ENCODE data around the gene PPTC7.
A peak's percentile ranks its signal among the peaks of the same experiment; 100 is the strongest.
"Not testable (repeated sequence)": the region's sequence is repeated elsewhere in the genome, so short reads cannot be mapped to it uniquely, and the experiment has no call there.

The PPTC7 gene

DNA sequence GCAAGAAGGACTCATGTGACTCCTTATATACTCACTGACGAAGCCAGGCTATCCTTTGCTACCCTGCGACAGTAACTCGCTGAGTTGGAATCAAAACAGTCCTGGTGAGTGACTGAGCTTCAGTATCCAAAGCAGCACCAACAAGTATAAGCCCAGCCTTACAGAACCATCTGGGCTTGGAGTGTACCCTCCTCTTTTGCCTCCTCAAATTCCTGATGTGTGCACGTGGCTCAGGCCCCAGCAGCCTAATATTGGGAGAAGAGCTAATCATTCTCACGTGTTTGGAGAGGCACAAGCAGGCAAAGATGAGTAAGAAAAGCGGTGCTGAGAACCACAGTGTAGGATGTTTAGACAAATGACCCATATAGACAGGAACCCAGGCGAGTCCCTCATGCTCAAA lies 34.4 kb downstream of the PPTC7 start:
- no peaks in the 10 kb centered on the region for H3K4me1 ChIP-seq
- H3K27ac ChIP-seq = no peak overlapping the region
- peaks cover 88% of the 10 kb centered on the region for H3K36me3 ChIP-seq
- no peak for TF ChIP-seq Cebpa-rat (IDR thresholded peaks at IDR 0.05)
- H3K4me2 ChIP-seq = no peak overlapping the region
- H3K9ac ChIP-seq = no peak overlapping the region
- no peaks in the 10 kb centered on the region for H3K27me3 ChIP-seq
- H4K20me1 ChIP-seq = peaks cover 100% of the 10 kb centered on the region
- H3K9me3 ChIP-seq = no peaks in the 10 kb centered on the region
- H3K4me3 ChIP-seq = no peak overlapping the region

DNA sequence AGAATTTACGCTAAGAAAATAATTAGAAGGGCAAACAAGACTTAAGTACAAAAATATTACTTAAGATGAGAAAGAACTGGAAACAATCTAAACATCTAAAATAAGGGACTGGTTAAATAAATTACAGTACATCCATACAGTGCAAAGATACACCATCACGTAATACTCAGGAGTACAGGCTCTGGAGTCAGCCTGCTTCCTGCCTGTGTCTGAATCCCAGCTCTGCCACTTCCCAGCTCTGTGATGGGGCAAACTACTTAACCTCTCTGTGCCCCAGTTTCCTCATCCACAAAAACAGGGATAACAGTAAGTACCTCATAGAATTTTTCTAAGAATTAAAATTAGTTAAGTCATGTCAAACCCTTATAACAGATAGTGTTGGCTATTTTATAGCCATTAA lies 36.0 kb downstream of the PPTC7 start:
- Histone ChIP-seq H3K4me2 (no peak overlapping the region), H4K20me1 (peaks cover 97% of the 10 kb centered on the region), H3K36me3 (peaks cover 96% of the 10 kb centered on the region), H3K27ac (no peak overlapping the region), H3K9me3 (no peaks in the 10 kb centered on the region), H3K9ac (no peak overlapping the region), H3K4me3 (no peak overlapping the region), H3K27me3 (no peaks in the 10 kb centered on the region), H3K4me1 (no peaks in the 10 kb centered on the region)
- TF ChIP-seq Cebpa-rat (IDR thresholded peaks at IDR 0.05) = no peak

DNA sequence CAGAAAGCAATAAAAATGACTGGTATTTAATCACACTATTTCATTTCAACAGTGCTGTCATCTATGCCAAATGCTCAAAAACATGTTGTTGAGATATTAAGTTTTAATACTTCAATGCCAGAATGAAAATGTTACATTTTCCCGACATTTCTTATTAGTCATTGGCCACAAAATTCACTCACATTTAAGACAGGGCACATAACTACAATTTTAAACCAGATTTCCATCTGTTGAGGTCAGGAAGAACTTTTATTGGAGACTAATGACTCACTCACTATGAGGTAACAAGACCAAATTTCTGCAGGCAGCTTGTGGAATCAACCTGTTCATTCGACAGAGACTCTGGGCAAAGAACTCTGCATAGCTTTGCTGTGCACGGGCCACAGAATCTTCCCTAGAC lies 36.8 kb downstream of the PPTC7 start:
- Histone ChIP-seq H3K27ac (no peak overlapping the region), H3K27me3 (no peaks in the 10 kb centered on the region), H3K36me3 (peaks cover 96% of the 10 kb centered on the region), H3K4me3 (no peak overlapping the region), H3K4me1 (no peaks in the 10 kb centered on the region), H3K9ac (no peak overlapping the region), H3K4me2 (no peak overlapping the region), H4K20me1 (peaks cover 94% of the 10 kb centered on the region), H3K9me3 (no peaks in the 10 kb centered on the region)
- no peak for TF ChIP-seq Cebpa-rat (IDR thresholded peaks at IDR 0.05)

DNA sequence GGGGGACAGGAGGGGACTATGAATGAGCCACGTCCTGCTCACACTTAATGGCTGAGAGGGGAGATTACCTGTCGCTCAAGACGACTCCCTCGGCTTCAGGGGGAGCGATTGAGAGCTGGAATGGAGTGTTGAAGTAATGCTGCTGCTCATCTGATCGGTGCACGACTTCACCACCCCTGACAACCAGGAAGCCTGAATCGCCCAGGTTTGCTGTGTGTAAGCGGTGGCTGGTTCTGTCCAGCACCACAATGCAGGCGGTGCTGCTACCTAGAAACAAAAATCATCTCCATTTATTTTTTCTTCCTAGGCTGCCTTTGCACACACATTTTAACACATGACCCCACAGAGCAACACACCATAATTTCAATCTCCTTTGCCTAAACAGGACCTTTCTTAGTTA lies 37.3 kb downstream of the PPTC7 start:
- H3K4me2 ChIP-seq = no peak overlapping the region
- H3K4me1 ChIP-seq = no peaks in the 10 kb centered on the region
- no peaks in the 10 kb centered on the region for H3K27me3 ChIP-seq
- peaks cover 89% of the 10 kb centered on the region for H4K20me1 ChIP-seq
- H3K36me3 ChIP-seq = peaks cover 94% of the 10 kb centered on the region
- H3K9me3 ChIP-seq = no peaks in the 10 kb centered on the region
- no peak overlapping the region for H3K4me3 ChIP-seq
- no peak for TF ChIP-seq Cebpa-rat (IDR thresholded peaks at IDR 0.05)
- H3K9ac ChIP-seq = no peak overlapping the region
- H3K27ac ChIP-seq = no peak overlapping the region

DNA sequence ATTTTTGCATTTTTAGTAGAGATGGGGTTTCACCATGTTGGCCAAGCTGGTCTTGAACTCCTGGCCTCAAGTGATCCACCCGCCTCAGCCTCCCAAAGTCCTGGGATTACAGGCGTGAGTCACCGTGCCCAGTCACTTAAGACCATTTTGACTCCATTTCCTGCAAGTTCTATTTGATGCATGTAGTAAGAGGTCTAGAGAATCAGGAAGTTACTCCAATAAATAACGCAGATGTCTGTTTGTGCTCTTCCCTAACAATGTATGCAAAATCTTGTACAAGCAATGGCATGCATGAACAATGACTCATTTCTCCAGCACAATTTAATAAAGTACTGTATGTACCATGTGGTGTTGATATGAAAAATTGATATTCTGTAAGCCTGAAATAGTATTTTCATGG lies 37.9 kb downstream of the PPTC7 start:
- H3K9ac ChIP-seq, H3K9me3 ChIP-seq, H3K27me3 ChIP-seq, H3K4me1 ChIP-seq, H3K4me3 ChIP-seq, H3K27ac ChIP-seq, H3K4me2 ChIP-seq: not testable (repeated sequence)
- Histone ChIP-seq H4K20me1 (peaks cover 86% of the 10 kb centered on the region), H3K36me3 (peaks cover 94% of the 10 kb centered on the region)

DNA sequence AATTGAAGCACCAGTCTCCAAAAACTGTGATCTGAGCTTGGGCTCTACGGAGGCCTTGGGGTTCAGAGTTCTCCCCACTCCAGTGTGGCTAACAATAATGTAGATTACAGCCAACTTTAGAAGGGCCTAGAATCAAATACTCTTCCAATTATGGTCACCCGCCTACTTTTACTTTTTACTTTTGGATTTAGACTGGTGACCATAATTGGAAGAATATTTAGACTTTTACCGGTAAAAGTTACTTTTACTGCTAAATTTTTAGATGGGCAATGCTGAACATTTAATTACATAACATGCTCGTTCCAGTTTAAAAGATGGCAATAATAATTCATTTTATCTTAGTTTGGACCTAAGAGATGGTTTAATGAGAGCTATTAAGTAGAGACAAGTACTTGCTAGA lies 39.2 kb downstream of the PPTC7 start:
- peaks cover 96% of the 10 kb centered on the region for H3K36me3 ChIP-seq
- no peak overlapping the region for H3K4me3 ChIP-seq
- TF ChIP-seq Cebpa-rat (IDR thresholded peaks at IDR 0.05) = no peak
- H3K9me3 ChIP-seq = no peaks in the 10 kb centered on the region
- H4K20me1 ChIP-seq = peaks cover 86% of the 10 kb centered on the region
- H3K27me3 ChIP-seq = no peaks in the 10 kb centered on the region
- H3K27ac ChIP-seq = no peak overlapping the region
- no peaks in the 10 kb centered on the region for H3K4me1 ChIP-seq
- H3K4me2 ChIP-seq = no peak overlapping the region
- no peak overlapping the region for H3K9ac ChIP-seq

DNA sequence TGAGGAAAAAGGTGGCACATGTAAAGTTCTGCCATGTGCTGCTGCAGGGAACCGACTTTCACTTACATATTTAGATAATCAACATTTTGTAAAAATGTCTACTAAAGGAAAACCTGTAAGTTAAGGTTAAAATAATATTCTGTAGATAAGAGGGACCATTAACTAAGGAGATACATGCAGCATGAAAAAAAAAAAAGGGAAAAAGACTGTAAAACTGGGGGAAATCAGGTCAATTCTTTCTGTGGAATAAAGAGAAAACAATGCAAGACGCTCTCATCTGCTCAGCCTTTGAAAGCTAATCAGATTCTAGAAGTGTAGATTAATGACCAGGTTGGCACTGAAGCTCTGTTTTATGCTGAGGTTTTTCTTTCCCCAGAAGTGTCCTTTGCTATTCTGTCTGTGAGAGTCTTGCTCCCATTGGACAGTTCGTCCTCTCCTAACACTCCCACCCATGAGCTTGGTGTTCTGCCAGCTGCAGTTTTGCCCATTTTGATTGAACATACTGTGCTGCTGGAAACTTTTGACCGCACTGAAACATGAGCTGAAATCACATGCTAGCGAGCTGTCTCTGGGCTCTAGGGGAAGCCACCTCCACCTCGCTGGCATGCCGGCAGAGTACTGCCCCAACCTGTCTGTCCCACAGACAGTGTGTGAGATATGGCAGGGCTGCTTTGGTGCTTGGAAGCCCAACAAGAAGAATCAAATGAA lies 39.7 kb downstream of the PPTC7 start:
- H4K20me1 ChIP-seq = peaks cover 86% of the 10 kb centered on the region
- H3K4me3 ChIP-seq = no peak overlapping the region
- H3K4me1 ChIP-seq = no peaks in the 10 kb centered on the region
- H3K9ac ChIP-seq = no peak overlapping the region
- H3K36me3 ChIP-seq = peaks cover 96% of the 10 kb centered on the region
- no peak for TF ChIP-seq Cebpa-rat (IDR thresholded peaks at IDR 0.05)
- H3K27me3 ChIP-seq = no peaks in the 10 kb centered on the region
- 0 out of 2 replicates have a peak overlapping the region, but pooled peaks have one; percentile 3 for H3K27ac ChIP-seq
- no peaks in the 10 kb centered on the region for H3K9me3 ChIP-seq
- H3K4me2 ChIP-seq = no peak overlapping the region

DNA sequence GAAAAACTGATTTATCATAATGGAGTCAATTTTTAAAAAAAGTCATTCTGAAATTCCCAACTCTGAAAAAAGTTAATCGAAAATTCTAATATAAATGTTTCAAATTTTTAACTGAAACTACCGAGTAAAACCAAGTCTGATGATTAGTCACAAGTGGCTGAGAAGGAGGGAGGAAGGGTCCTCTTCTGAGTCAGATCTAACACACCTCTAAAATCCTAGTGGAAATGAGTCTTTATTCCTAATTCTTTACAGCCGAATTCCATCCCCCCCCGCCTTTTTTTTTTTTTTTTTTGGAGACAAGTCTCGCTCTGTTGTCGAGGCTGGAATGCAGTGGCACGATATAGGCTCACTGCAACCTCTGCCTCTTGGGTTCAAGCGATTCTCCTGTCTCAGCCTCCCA lies 43.1 kb downstream of the PPTC7 start:
- Histone ChIP-seq H3K4me3 (no peak overlapping the region), H3K4me2 (no peak overlapping the region), H3K9me3 (no peaks in the 10 kb centered on the region), H3K9ac (no peak overlapping the region), H4K20me1 (peaks cover 71% of the 10 kb centered on the region), H3K4me1 (no peaks in the 10 kb centered on the region), H3K27ac (no peak overlapping the region), H3K36me3 (peaks cover 96% of the 10 kb centered on the region), H3K27me3 (no peaks in the 10 kb centered on the region)
- TF ChIP-seq Cebpa-rat (IDR thresholded peaks at IDR 0.05) = no peak

DNA sequence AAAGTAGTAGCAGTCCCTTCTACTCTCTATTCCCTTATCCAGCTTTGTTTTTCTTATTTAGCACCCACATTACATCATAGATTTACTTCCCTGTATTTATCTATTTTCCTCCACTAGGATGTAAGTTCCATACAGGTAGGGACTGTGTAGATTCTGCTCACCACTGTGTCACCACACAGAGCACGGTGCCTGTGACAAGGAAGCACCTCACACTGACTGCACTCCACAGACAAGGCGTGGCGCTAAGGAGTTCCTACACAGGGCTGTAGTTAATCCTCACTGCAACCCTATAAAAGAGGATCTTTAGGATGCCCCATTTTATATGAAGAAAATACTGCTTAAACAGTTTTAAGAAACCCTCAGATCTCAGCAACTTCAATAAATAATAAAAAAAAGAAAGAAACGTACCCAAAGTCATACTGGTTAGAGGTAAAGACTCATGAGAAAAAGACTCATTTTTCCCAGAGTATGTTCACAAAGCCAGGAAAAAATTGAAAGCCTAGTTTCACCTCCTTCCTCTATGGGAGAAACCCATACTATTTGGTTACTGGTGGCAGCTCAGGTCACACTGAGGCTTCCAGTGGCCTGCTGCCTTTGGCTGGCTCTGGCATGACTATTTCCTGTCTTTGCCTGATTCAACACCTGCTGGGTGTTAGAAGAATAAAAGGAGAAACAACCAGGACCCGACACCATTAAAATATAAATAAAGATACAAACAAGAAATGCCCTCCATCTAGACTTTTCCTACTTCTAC lies 44.1 kb downstream of the PPTC7 start:
- H3K9ac ChIP-seq = no peak overlapping the region
- peaks cover 68% of the 10 kb centered on the region for H4K20me1 ChIP-seq
- H3K4me3 ChIP-seq = no peak overlapping the region
- H3K27me3 ChIP-seq = no peaks in the 10 kb centered on the region
- H3K9me3 ChIP-seq = no peaks in the 10 kb centered on the region
- no peak overlapping the region for H3K4me2 ChIP-seq
- H3K36me3 ChIP-seq = peaks cover 96% of the 10 kb centered on the region
- no peak for TF ChIP-seq Cebpa-rat (IDR thresholded peaks at IDR 0.05)
- H3K4me1 ChIP-seq = no peaks in the 10 kb centered on the region
- no peak overlapping the region for H3K27ac ChIP-seq

DNA sequence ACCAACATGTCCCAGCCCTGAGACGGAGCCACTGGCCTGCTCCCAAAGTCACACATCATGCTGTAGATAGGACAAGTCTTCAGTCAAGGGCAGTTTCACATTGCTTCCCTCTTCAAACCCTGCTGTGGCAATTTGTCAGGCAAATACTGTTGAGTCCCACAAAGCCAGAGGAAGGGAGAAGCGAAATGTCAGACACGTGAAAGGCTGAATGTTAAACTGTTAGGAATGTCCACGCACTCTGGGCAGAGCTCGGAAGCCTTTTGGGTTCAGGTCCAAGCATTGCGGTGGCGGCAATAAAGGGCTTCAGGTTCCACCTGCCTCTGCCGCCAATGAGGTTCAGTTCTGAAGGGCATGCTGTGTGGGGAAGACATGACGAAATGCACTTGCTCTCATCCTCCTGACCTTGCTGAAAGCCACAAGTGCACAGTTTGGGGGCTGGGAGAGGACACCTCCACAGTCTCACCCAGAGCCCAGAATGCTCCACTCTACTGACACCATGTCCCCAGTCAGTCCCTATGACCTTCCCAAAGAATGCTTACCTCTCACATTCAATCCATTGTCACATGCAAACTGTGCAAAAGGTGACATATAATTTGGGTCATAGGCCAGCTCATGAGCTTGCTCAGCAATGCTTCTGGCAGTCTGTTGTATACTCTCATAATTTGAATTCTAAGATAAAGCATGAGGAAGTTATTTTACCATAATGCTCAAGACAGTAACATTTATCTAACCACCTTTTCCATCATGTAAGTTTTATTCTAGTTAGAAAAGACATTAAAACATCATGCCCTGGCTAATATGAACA lies 45.3 kb downstream of the PPTC7 start:
- H3K4me1 ChIP-seq = no peaks in the 10 kb centered on the region
- H3K9ac ChIP-seq = no peak overlapping the region
- no peaks in the 10 kb centered on the region for H3K27me3 ChIP-seq
- H4K20me1 ChIP-seq = peaks cover 62% of the 10 kb centered on the region
- peaks cover 96% of the 10 kb centered on the region for H3K36me3 ChIP-seq
- no peak overlapping the region for H3K4me2 ChIP-seq
- no peak overlapping the region for H3K27ac ChIP-seq
- H3K4me3 ChIP-seq = no peak overlapping the region
- TF ChIP-seq Cebpa-rat (IDR thresholded peaks at IDR 0.05) = no peak
- no peaks in the 10 kb centered on the region for H3K9me3 ChIP-seq

Data from BLaER1 (cell line).